Erythroblast (primary cell): ENCODE data around the gene EVX1.

ENCODE experiments used
- GATA1 ChIP-seq: IDR thresholded peaks from 2 replicates; pipeline ENCODE4 v1.6.1; 2011; ENCODE audit warnings: low read depth, mild to moderate bottlenecking, control low read depth, low read length, moderate library complexity
- POLR2A ChIP-seq: IDR thresholded peaks from 2 replicates; pipeline ENCODE4 v1.6.1; 2011; ENCODE audit warnings: mild to moderate bottlenecking, low read length

- TF ChIP-seq POLR2A (no peak), GATA1 (no peak)
These were observed 52.6 kb downstream of the EVX1 start for GRCh38 chr7:27295236-27295635.
